ENCODE results near the gene HTT. TPM values are rescaled to one million over a fixed set of nuclear protein-coding genes. Genes with fewer than 3 reads are reported as not detected.

Gene HTT
- total and polyA plus RNA-seq, 2 of the 8 experiments (the other 6 are each of a cell fraction or from before 2014, with no cell fraction given): 24.0 to 71.0 TPM

DNA sequence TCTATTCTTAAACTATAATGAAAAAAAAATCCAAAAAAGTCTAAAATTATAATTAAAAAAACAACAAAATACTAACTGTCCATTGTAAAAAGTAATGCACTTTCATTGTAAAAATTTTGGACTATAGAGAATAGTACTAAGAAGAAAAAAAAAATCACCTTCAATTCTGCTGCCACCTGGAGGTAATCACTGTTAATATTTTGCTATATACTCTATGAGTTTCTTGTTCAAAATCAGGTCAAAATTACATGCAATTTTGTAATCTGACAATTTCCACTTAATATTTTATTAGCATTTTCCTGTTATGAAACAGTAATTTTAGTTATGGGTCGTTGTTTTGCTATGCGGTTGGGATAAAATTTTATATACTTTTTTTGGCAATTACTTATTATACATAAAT, 62.0 kb downstream of the HTT start:
- no peak overlapping the region for H4K91ac ChIP-seq (replicated peaks; ENCODE audit: insufficient read length, low read length)
- no peaks in the 10 kb centered on the region for H3K79me1 ChIP-seq (ENCODE audit: low read depth, low read length)
- no peaks in the 10 kb centered on the region for H3K27me3 ChIP-seq (replicated peaks in 1 of 4; ENCODE audit: control insufficient read depth in 3 of 4, extremely low read depth in 1 of 4, insufficient read depth in 3 of 4, low read length in 3 of 4)
- no peak overlapping the region for H3K4ac ChIP-seq (replicated peaks; ENCODE audit: insufficient read length, low read depth, low read length)
- WGBS, 2 experiments (ENCODE audit: extremely low coverage in 1 of 2, insufficient coverage in 1 of 2, insufficient read length in 1 of 2, insufficient replicate concordance in 2 of 2, low coverage in 1 of 2, low lambda C conversion rate in 2 of 2, missing lambda C conversion rate in 1 of 2): 95% methylated on average over 2 of the region's 2 CpGs; no CpG with 5 or more reads in 1 of the 2 experiments
- H3K9ac ChIP-seq (replicated peaks in 1 of 4; ENCODE audit: extremely low read depth in 1 of 4, low read depth in 3 of 4, low read length in 3 of 4): no peak overlapping the region
- H3K36me3 ChIP-seq (ENCODE audit: control insufficient read depth in 2 of 4, insufficient read depth in 4 of 4, low read length in 3 of 4): peaks cover 17 to 74% (median 40%) of the 10 kb centered on the region in 4 experiments
- H2BK20ac ChIP-seq (ENCODE audit: low read length): no peak overlapping the region
- no peaks in the 10 kb centered on the region for H3K79me2 ChIP-seq (ENCODE audit: control insufficient read depth in 1 of 2, insufficient read depth in 2 of 2, low read length in 2 of 2)
- H2BK15ac ChIP-seq (ENCODE audit: low read length): no peak overlapping the region
- H4K5ac ChIP-seq (ENCODE audit: insufficient read length, low read depth, low read length): no peak overlapping the region
- no peak overlapping the region for H3K23ac ChIP-seq (ENCODE audit: insufficient read length)
- no peak overlapping the region for H3K4me2 ChIP-seq (ENCODE audit: insufficient read depth in 1 of 2, low read depth in 2 of 2, low read length in 2 of 2)
- no peaks in the 10 kb centered on the region for H3K9me3 ChIP-seq (ENCODE audit: insufficient read depth in 2 of 2, low read depth in 1 of 2, low read length in 1 of 2)
- no peak overlapping the region for H3K4me3 ChIP-seq (ENCODE audit: extremely low read depth in 1 of 4, insufficient read depth in 2 of 4, low read depth in 3 of 4, low read length in 4 of 4)
- ChIA-PET CTCF (ENCODE audit: partially characterized antibody) (interaction anchor here (1.3 to 2.6 kb wide), 4 partner anchors 10 to 76 kb away, joined by 3 to 9 read pairs (median 5); no protein-coding TSS in a partner anchor), POLR2A (ENCODE audit: partially characterized antibody) (no interaction called here)
- no peak overlapping the region for H2BK12ac ChIP-seq (ENCODE audit: low read depth, low read length)
- H3K14ac ChIP-seq (ENCODE audit: insufficient read length): no peak overlapping the region
- H4K20me1 ChIP-seq (replicated peaks in 1 of 2; ENCODE audit: control insufficient read depth in 1 of 2, insufficient read depth in 2 of 2, low read length in 2 of 2): peaks cover 0 to 6% of the 10 kb centered on the region in 2 experiments
- H3K18ac ChIP-seq (ENCODE audit: extremely low read depth, low read length): no peak overlapping the region
- no peaks in the 10 kb centered on the region; the same call in 1 of the 2 replicates for H3K23me2 ChIP-seq (ENCODE audit: low read depth, low read length)
- no peak overlapping the region for H4K8ac ChIP-seq (ENCODE audit: extremely low read depth, insufficient read depth, low read length)
- H3K56ac ChIP-seq (replicated peaks; ENCODE audit: insufficient read length, low read depth, low read length): no peak overlapping the region
- DNase-seq (ENCODE audit: low read depth in 1 of 2, low spot score in 2 of 2) (no peak), FAIRE-seq (no peak)
- no peak overlapping the region for H2AFZ ChIP-seq (ENCODE audit: low read length)
- TF ChIP-seq SP2 (IDR thresholded peaks at IDR 0.05; ENCODE audit: low read length) (no peak), MAFK (IDR thresholded peaks at IDR 0.05; ENCODE audit: low read depth, low read length) (no peak), SIX5 (IDR thresholded peaks at IDR 0.05; ENCODE audit: low read depth, low read length) (no peak), HDAC2 (IDR thresholded peaks at IDR 0.05; ENCODE audit: borderline replicate concordance in 1 of 2, low read depth in 2 of 2, low read length in 2 of 2) (no peak), TBP (IDR thresholded peaks at IDR 0.05; ENCODE audit: low read depth, low read length) (no peak), CBX8 (IDR thresholded peaks at IDR 0.05; ENCODE audit: borderline replicate concordance, low read depth, low read length) (no peak), RBBP5 (IDR thresholded peaks at IDR 0.05; ENCODE audit: borderline replicate concordance, low read depth, low read length) (no peak), SAP30 (IDR thresholded peaks at IDR 0.05; ENCODE audit: insufficient read depth, insufficient replicate concordance, low read length) (no peak), KDM1A (IDR thresholded peaks at IDR 0.05; ENCODE audit: borderline replicate concordance, low read length) (no peak), YY1 (IDR thresholded peaks at IDR 0.05; ENCODE audit: low read depth, low read length) (no peak), CREB1 (IDR thresholded peaks at IDR 0.05) (no peak), EGR1 (IDR thresholded peaks at IDR 0.05; ENCODE audit: borderline replicate concordance, low read depth, low read length) (no peak), CEBPB (IDR thresholded peaks at IDR 0.05; ENCODE audit: low read depth, low read length) (no peak)
- H2BK120ac ChIP-seq (replicated peaks; ENCODE audit: low read depth, low read length): no peak overlapping the region
- H3K27ac ChIP-seq (ENCODE audit: low read depth, low read length): no peak overlapping the region
- no peak overlapping the region for H2BK5ac ChIP-seq (ENCODE audit: low read depth, low read length)
- H2AK5ac ChIP-seq (ENCODE audit: low read depth, low read length): no peak overlapping the region
- H3K4me1 ChIP-seq (replicated peaks in 1 of 4; ENCODE audit: control insufficient read depth in 3 of 4, insufficient read depth in 4 of 4, low read length in 3 of 4): no peaks in the 10 kb centered on the region
